Esophagus muscularis mucosa (tissue), 4 donors: Measurements from ENCODE around the gene CCNE1. TPM values are rescaled to one million over a fixed set of nuclear protein-coding genes. Genes with fewer than 3 reads are reported as not detected.
A peak's percentile ranks its signal among the peaks of the same experiment; 100 is the strongest.

Source experiments
- DNase-seq: peaks from one replicate; pipeline ENCODE4 v3.0.0-alpha.2; 2017; ENCODE audit errors: extremely low spot score
- H3K27ac ChIP-seq, 4 donors: fragments of 200-600 bp; sonication (generic); replicated peaks in 1 of 4; 1 replicate in 3 of 4; 2 replicates in 1 of 4; pipeline ENCODE4 v1.5.1; 2016 to 2019; ENCODE audit warnings: mild to moderate bottlenecking in 1 of 4
- H3K27me3 ChIP-seq, 4 donors: fragments of 200-600 bp; sonication (generic); one replicate each; pipeline versions ENCODE4 v1.5.1 to v1.6.0; 2016 to 2019
- H3K36me3 ChIP-seq, 4 donors: fragments of 200-600 bp; sonication (generic); one replicate each; pipeline ENCODE4 v1.5.1; 2016 to 2019
- H3K4me1 ChIP-seq, 4 donors: fragments of 200-600 bp; sonication (generic); one replicate each; pipeline ENCODE4 v1.5.1; 2016 to 2019
- H3K4me3 ChIP-seq, 4 donors: fragments of 200-600 bp; sonication (generic); 1 replicate in 2 of 4; 2 replicates in 2 of 4; pipeline ENCODE4 v1.5.1; 2016 to 2019; ENCODE audit warnings: mild to moderate bottlenecking in 4 of 4, moderate library complexity in 1 of 4
- H3K9me3 ChIP-seq, 4 donors: fragments of 200-600 bp; sonication (generic); 1 replicate in 3 of 4; 2 replicates in 1 of 4; pipeline ENCODE4 v1.5.1; 2016 to 2019
- CTCF ChIP-seq, 3 experiments: fragments of 200-600 bp in 2 of 3; fragments of 450-650 bp in 1 of 3; sonication (generic) in 2 of 3; IDR thresholded peaks; one replicate each; pipeline ENCODE4 v1.5.1; 2017 to 2019; ENCODE audit warnings: antibody characterized with exemption in 3 of 3, mild to moderate bottlenecking in 2 of 3, moderate library complexity in 1 of 3
- EP300 ChIP-seq: sonication (generic); formaldehyde crosslinking; IDR thresholded peaks from one replicate; pipeline ENCODE4 v1.6.1; 2017; ENCODE audit warnings: antibody characterized with exemption
- POLR2A ChIP-seq: fragments of 450-650 bp; IDR thresholded peaks from one replicate; pipeline ENCODE4 v1.6.1; 2017; ENCODE audit warnings: antibody characterized with exemption, moderate library complexity, mild to moderate bottlenecking, low read depth
- POLR2AphosphoS5 ChIP-seq, 2 donors: sonication (generic); formaldehyde crosslinking; IDR thresholded peaks; one replicate each; pipeline ENCODE4 v1.6.1; 2017; ENCODE audit warnings: antibody characterized with exemption in 2 of 2
- WGBS: methylation state at CpG from one replicate; pipeline ENCODE4 v1.1.5; 2018; 5-methylcytosine and 5-hydroxymethylcytosine counted together
- intact Hi-C: fragments of 100-400 bp; cut with DNase I; formaldehyde crosslinking; loops from one replicate; pipeline ENCODE4 v1.15.1; 2023
- total RNA-seq, 4 donors: library from RNA; depleted of rRNA; stranded (reverse); fragments of >200 nt; gene quantifications; one replicate each; pipeline versions ENCODE4 v1.1.0 to v1.2.1, GENCODE V29; 2016

CCNE1 gene
- total RNA-seq: 1 to 10 TPM in 3 of 4 donors, under 1 TPM in 1; 0.42 to 4.0 (median 2.4) TPM

GRCh38 chr19:29811125-29812079, at the start of gene CCNE1:
CCNE1 (plus strand) TSS chr19:29811991; CDS start chr19:29812556, 565 bp downstream.
- H3K27ac ChIP-seq: peak within 1 kb of the TSS; percentile 65 to 80 (median 74)
- 13% methylated on average over 9 of the region's 125 CpGs for WGBS
- intact Hi-C loops: loop anchor here (5.0 to 10.0 kb wide), 2 partner anchors 131 to 207 kb away; partner anchors contain the start of genes POP4 and URI1

GRCh38 chr19:29763196-29763595, 48.6 kb upstream of the CCNE1 start:
- Histone ChIP-seq H3K36me3 (no peaks in the 10 kb centered on the region), H3K4me1 (peaks cover 0 to 9% (median 7%) of the 10 kb centered on the region in 4 donors), H3K27me3 (peaks cover 0 to 26% (median 0%) of the 10 kb centered on the region in 4 donors), H3K27ac (no peak overlapping the region), H3K9me3 (no peaks in the 10 kb centered on the region), H3K4me3 (no peak overlapping the region)
- intact Hi-C loops: no loop called here
- no peak for TF ChIP-seq POLR2A
- no peak for TF ChIP-seq EP300
- no peak for TF ChIP-seq POLR2AphosphoS5 (IDR thresholded peaks at IDR 0.05)
- TF ChIP-seq CTCF (IDR thresholded peaks at IDR 0.05): no peak
- 81% methylated on average over 4 of the region's 4 CpGs for WGBS
- no peak for DNase-seq

More at GRCh38 chr19:29811125-29812079, at the start of gene CCNE1:
- peak; percentile 95 for DNase-seq
- TF ChIP-seq CTCF (IDR thresholded peaks at IDR 0.05) (no peak), EP300 (no peak), POLR2A (no peak), POLR2AphosphoS5 (IDR thresholded peaks at IDR 0.05) (peak in 1 of 2 donors; percentile 21)
- Histone ChIP-seq H3K4me3 (peak within 1 kb of the TSS; percentile 61 to 82 (median 70)), H3K4me1 (peaks cover 0 to 21% (median 16%) of the 10 kb centered on the region in 4 donors), H3K9me3 (no peaks in the 10 kb centered on the region), H3K27me3 (no peaks in the 10 kb centered on the region), H3K36me3 (no peaks in the 10 kb centered on the region)

- TF ChIP-seq EP300: no peak
- no peak for TF ChIP-seq POLR2AphosphoS5 (IDR thresholded peaks at IDR 0.05)
- TF ChIP-seq CTCF (IDR thresholded peaks at IDR 0.05): no peak
- no peak for TF ChIP-seq POLR2A
- no peaks in the 10 kb centered on the region for H3K9me3 ChIP-seq
- no peaks in the 10 kb centered on the region for H3K36me3 ChIP-seq
- H3K27ac ChIP-seq: no peak overlapping the region
- no peak for DNase-seq
- no peak overlapping the region for H3K4me3 ChIP-seq
- H3K27me3 ChIP-seq: peaks cover 0 to 26% (median 0%) of the 10 kb centered on the region in 4 donors
- peaks cover 0 to 9% (median 7%) of the 10 kb centered on the region in 4 donors for H3K4me1 ChIP-seq
- 96% methylated on average over 7 of the region's 8 CpGs for WGBS
- intact Hi-C loops: no loop called here
Observed at GRCh38 chr19:29764361-29764760, 47.4 kb upstream of the CCNE1 start.

DNA sequence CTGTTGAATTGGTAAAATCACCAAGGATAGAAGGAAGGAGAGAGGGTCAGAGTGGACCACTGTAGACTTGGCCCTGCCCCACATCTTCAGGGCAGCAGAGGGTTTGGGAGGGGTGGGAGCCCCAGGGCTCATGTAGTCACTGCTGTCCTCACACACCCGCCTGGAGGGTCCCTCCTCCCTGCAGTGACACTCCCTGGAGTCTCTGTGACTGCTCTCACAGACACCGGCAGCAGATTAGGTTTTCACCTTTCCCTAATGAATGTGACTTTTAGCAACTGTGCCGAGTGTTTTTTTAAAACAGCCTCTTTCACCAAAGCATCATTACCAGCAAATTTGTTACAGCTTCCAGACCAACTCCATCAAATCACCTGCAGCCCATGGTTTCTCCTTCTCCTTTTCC, 45.7 kb upstream of the CCNE1 start:
- no peaks in the 10 kb centered on the region for H3K9me3 ChIP-seq
- no peaks in the 10 kb centered on the region for H3K4me1 ChIP-seq
- no peaks in the 10 kb centered on the region for H3K36me3 ChIP-seq
- H3K27me3 ChIP-seq: peaks cover 0 to 17% (median 0%) of the 10 kb centered on the region in 4 donors
- H3K4me3 ChIP-seq: no peak overlapping the region
- DNase-seq: no peak
- 64% methylated on average over 3 of the region's 3 CpGs for WGBS
- intact Hi-C loops: no loop called here
- no peak for TF ChIP-seq EP300
- no peak for TF ChIP-seq POLR2A
- no peak overlapping the region for H3K27ac ChIP-seq
